ENCODE data around the gene PRDM8.

PRDM8 gene

DNA sequence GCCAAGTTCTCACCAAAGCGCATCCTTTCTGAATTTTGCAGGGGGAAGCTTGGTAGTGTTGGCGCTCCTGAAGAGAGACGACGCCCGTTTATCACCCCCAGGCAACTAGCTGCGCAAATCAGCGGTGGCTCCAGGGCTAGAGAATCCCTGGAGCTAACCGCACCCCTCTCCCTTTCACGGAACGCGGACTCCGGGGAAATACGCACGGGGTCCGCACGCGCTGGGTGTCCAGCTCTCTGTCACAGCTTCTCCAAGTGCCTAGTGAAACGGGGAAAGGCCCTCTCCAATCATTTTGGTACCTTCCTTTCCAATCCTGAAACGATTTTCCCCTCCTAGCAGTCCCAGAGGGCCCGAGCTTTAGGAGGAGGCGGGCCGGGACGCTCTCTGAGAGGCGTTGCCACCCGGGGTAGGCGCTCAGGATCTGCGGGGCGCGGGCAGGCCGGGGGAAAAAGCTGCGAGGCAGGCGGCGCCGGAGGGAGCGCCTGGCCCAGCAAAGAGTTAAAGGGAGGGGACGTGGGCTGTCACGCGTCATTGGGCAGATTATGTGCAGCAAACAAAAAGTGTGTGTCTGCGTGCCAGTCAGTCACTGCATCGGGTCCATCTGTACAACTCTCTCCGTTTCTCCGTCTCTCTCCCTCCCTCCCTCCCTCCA, at the start of gene PRDM8:
TSS of gene PRDM8 (plus strand) at position 582 of the 652 bp plus-strand sequence. CDS start 2,578 bp downstream, outside the sequence.
- DNase-seq: peak; percentile 78 to 82

DNA sequence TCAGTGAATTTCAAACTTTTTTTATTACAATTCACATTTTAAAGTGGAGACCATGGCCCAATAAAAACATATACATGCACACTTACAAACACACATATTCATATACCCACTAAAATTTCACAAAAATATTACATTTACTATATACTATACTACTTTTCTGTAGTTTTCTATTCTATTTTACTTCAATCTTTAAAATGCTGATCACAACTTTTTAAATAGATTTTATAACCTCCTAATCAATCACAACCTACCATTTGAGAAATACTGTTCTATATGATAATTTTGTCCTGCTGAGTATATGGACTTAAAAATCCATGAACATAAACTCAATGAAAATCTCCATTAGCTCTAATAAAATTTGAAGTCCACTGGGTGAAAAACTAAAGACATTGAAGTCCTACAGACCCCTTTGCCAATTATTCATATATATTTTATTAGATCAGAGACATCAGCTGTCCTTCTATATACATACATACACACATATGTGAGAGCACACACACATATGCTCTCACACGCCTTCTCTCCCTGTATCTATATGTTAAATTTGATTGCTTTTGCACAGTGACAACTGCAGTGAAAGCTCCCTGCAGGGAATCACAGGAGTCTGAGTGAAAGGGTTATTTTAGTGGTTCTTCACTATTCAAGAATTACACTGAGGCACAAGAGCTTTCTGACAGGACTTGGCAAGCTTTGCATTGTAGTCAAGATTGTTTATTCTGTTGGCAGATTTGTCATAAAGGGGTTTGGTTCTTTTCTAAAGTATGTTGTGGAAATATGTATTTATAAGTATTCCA, 46.7 kb upstream of the PRDM8 start:
- no peak for DNase-seq

DNA sequence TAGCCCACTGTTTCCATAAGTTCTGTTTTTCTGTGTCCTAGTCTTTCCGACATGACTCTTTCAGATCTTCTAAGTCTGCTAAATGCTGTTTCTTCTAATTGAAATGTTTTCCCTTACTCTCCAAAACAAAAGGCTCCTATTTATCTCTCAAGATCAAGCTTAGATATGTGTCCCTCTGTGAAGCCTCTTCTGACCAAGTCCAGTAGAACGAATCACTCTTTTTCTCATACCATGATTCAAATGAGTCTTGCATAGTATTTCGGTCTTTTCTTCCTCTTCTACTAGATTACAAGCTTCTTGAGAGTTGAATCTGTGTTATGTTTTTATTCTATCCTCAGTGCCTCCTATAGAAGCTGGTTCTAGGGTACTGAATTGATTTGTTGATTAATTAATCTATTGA, 45.3 kb upstream of the PRDM8 start:
- no peak for DNase-seq

DNA sequence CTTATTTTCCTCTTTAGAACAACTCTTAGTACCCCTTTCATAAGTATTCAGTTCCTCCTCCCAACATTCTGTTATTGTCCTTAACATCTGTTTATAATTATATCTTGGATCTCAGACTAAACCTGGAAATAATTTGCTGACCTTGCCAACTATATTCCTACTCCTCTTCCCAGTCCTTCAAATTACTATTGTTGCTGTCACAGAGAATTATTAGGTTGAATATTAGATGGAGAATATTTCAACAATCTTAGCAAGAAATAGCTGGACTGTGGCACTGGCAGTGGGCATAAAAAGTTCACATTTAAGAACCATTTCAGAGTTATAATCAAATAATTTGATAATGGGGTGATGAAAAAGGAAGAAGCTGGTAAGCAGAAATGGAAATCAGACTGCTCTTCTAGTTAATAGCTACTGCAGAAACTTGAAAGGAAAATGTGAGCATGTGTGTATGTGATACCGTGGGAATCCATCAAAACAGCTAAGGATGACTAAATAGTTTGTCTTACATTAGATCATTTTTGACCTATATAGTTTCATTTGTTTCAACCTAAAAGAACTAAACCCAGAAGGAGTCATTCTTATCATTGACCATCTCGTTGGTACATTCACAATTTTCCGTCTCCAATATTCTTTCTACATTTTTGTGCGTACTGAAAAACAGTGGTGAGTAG, 43.3 kb upstream of the PRDM8 start:
- no peak for DNase-seq

DNA sequence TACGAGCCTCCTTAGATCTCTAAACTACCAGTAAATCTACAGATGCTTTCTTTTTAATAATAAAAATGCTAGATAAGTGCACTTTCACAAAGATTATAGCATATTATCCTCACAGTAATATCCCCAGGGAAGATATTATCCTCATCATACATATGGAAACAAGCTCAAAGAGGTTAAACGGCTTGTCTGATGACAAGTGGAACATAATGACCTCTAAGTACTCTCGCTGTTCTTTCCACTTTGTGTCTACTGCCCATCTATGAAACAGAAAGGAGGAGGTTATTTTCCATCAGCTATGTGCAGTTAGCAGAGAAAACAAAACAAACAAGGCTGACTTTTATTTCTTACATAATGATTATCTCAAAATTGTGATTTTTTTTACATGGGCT, 42.8 kb upstream of the PRDM8 start:
- peak; percentile 52 to 87 for DNase-seq

DNA sequence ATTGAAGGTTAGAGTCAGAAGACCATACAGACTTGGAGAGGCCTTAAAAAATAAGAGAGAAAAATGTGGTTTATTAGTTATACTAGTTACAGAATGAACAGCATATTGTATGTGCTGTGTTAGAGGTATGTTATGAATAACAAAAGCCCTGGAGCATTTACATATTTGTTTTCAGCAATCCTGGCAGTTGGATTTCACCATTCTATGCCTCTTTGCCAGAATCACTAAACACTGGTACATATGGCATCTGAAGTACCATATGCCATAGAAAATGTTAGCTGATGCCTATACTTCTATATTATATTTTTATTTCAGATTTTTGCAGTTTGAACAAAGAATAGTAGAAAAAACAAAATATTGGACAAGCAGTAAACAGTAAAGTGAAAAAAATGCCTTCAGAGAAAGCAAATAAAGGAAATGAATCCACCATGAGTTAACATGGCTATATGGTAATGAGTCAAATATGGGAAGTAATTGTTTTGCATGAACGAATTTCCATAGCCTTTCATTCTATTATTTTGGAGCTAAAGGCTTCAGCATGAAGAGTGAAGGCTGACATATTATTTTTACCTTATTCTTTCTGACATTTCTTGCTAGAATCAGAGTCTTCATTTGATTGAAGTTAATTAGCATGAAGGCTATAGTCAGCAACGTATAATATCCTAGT, 41.9 kb upstream of the PRDM8 start:
- DNase-seq: peak in 1 of 2 experiments; percentile 23

DNA sequence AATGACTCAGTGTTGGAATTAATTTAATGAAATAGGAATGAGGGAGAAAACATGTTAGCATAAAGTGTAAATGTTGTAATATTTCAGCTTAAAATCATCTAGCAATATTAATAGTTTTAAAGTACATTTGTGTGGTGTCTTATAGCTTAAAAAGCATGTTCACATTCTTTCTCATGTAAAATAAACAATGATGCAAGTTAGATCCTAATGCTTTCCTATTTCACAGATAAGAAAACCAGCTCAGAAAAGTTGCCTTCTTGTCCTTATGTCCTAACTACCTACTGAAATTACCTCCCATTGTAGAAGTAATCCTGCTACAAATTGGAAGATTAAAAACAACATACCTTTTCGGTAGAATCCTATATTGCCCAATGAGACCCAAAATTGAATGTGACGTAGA, 40.9 kb upstream of the PRDM8 start:
- DNase-seq: no peak

DNA sequence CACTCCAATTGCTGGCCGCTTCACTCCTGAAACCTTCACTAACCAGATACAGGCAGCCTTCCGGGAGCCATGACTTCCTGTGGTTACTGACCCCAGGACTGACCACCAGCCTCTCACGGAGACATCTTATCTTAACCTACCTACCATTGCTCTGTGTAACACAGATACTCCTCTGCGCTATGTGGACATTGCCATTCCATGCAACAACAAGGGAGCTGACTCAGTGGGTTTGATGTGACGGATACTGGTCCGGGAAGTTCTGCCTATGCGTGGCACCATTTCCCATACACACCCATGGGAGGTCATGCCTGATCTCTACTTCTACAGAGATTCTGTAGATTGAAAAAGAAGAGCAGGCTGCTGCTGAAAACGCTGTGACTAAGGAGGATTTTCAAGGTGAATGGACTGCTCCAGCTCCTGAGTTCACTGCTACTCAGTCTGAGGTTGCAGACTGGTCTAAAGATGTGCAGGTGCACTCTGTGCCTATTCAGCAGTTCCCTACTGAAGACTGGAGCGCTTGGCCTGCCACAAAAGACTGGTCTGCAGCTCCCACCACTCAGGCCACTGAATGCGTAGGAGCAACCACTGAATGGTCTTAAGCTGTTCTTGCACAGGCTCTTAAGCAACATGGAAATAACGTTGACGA, 35.8 kb upstream of the PRDM8 start:
- DNase-seq: no peak

DNA sequence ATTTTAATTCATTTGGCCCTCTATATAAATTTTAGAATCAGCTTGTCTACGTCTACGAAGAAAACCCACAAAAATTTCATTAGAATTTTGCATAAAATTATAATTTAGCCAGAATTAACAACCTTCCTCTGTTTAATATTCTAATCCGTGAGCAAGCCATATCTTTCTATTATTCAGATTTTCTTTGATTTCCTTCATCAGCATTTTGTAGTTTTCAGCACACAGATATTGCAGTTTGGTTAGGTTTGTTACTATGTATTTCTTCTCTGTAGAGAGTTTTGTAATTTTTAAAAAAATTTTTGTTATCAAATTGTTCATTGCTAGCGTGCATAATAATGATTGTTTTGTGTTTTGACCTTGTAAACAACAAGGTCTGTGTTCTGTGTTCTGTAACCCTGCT, 34.9 kb upstream of the PRDM8 start:
- no peak for DNase-seq

DNA sequence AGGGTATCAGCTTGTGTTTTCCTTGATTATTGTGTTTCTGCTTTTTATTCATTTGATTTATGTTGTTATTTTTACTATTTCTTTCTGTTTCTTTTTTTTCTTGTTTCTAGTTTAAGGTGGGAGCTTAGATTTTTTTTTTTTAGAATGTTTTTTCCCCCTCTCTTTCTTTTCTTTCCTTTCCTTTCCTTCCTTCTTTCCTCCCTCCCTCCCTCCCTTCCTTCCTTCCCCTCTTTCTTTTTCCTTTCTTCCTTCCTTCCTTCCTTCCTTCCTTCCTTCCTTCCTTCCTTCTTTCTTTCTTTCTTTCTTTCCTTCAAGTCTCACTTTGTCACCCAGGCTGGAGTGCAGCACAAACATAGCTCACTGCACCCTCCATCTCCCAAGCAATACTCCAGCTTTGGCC, 31.4 kb upstream of the PRDM8 start:
- DNase-seq: no peak

DNA sequence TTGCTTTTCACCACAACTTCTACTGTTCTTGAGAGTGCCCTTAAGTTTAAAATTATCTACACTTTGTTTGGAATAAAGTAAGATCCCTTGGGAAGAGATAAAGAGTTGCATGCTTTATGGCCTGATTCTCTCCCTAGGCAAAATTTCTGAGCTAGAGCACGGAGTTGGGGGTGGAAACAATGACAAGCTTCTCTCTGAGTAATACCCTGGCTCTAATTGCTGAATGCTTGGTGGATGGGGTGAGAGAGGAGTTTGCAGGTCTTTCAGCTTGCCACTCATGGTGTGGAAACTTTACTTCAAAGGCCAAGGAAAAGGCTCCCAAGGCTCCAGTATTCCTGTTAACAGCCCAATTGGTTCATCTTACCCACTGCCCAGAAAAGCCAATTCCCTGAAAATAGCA, 26.1 kb upstream of the PRDM8 start:
- no peak for DNase-seq

DNA sequence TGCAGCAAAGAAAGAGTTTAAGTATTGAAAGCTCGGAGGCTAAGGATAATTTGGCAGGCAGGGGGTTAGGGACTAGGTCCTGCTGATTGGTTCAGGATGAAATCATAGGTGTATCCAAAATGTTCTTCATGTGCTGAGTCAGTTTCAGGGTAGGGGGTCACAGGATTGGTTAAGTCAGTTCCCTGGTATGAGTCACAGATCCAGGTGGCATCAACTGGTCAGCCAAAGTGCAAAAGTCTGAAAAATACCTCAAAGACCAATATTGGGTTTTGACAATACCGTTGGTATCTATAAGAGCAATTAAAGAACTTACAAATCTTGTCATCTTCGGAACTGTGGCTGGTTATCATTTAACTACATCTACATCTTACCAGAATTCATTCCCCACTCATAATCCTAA, 25.6 kb upstream of the PRDM8 start:
- no peak for DNase-seq

DNA sequence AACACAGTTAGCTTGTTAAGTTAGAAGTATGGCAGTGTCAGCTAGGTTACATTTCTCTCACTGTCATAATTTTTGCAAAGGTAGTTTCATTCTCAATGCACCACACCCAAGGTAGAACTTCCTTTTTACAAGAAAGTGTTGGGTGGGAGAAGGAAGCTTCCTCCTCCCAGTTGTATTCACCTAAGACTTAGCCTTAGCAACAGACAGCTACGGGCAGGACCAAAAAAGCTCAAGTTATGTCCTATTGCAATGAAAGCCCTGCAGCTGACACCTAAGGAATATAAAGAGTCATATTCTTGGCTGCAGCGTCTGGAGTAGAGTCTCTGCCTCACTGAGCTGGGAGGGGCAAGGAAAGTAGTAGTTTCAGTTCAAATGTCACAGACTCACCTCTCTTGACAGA, 25.1 kb upstream of the PRDM8 start:
- no peak for DNase-seq

DNA sequence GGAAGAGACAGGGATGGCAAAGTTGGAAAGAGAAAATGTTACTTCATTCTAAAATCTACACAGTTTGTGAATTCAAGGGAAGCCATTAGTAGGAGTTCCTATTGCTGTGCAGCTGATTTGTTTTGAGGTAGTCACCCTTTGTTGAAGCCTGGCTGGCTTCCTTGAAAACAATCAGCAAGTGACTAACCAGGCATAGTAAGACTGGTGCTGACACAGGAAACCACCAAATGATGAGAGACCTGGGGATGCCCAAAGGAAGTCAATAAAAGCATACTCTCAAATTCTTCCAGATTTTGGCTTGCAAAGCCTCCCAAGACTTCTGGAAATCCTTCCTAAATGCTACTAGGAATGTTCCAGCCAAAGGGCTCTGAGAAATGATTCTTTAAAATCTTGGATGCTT, 23.9 kb upstream of the PRDM8 start:
- no peak for DNase-seq

DNA sequence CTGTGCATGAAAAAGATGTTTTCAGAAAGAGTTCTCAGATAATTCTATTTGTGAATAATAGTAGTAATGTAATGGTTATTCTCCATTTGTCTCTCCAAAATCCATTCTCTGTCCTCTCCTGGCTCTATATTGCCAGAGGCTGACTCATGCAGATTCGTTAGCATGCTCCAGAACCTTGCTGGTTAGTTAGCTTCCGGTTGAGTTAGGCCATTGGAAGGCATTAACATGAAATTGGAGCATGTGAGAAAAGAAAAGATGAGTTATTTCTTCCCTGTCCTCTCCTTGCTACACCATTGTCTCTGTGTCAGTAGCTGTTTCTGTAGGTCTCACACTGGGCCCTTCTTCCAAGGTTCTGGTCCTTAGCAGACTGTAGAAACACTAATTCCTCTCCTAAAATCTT, 23.5 kb upstream of the PRDM8 start:
- DNase-seq: no peak

DNA sequence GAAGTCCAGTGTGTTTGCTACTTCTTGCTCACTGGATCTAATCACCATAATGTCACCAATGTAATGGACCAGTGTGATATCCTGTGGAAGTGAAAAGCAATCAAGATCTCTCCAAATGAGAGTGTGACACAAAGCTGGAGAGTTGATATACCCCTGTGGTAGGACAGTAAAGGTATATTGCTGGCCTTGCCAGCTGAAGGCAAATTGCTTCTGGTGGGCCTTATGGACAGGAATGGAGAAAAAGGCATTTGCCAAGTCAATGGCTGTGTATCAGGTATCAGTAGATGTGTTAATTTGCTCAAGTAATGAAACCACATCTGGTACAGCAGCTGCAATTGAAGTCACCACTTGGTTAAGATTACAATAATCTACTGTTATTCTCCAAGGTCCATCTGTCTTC, 19.5 kb upstream of the PRDM8 start:
- DNase-seq: peak in 1 of 2 experiments; percentile 66

DNA sequence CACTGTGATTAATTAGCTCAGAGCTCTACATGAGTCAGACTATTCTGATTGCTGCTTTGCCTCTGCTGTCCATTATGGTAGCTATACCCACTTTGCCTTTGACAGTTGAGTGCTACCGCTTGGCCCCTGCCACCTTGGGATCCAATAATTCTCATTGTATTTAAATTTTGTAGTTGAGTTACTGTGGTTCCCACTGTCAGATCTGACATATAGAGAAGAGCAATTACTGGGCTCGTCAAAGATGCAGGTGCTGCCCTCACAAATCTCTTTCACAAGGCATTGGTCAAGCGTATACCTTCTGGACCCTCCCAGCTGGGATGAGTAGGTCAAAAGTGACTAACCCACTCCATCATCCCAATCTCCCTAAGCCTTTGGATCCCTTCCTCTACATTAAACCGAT, 18.3 kb upstream of the PRDM8 start:
- no peak for DNase-seq

DNA sequence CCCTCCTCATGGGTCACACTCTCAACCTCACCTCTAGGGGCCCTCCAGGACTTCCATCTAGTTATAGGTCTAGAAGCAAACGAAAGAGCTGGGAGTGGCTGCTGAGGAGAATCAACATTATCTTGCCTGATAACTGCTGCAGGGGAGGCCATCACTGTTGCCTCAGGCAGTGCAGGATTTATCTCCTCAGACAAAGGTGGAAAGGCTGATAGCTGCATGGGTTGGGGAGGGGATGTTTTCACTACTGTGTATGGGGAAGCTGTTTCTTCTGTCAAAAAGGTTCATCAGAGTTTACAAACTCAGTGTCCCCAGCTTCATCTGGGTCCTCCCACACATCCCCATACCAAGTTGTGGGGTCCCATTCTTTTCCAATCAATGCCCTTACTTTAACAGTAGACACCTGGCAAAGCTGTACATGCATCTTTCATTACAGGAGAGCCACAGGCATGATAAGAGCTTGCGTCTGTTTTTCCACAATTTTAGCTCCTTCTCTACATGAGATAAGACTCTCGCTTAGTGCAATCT, 17.6 kb upstream of the PRDM8 start:
- DNase-seq: no peak

DNA sequence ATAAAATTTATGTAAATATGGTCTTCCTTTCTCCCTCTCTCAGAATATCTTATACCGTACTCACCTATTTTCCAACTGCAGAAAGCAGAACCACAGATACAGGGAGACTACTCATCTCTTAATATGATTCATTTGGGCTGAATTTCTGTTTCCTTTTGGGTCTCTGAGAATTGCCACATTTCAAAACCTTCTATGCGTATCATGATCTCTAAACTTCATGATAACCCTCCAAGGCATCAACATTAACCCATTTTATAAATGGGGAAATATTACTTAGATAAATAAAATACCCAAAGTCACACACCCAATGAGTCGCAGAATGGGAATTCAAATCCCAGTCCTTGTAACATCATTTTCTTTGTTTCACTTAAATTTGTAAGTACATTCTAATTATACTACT, 16.6 kb upstream of the PRDM8 start:
- DNase-seq: no peak

DNA sequence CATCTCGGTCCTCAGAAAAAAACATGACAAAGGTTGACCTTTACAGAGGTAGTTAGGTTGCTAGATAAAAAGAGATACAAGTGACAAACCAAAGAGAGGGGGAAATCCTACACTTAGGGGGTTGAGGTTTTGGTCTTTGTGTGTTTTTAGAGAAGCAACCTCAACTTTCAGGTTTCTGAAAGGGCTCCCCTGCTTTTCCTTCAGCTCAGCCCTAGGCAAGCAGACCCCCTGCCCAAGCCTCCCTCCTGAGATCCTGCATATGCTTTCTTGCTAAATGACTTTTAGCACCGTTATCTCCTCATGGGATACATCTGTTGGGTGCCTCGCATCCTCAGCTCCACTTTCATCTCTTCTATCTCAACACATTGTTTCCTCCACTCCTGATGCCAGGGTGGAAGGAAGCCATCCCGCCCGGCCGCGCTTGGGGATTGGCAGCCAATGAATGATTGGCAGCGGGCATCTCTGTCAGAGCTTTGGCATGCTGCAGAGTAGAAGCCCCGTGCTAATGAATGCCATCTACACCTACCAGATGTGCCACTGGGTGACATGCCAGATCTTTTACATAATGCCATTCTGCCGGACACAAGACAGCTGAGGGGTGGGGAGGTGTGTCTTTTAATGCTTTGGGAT, 15.0 kb upstream of the PRDM8 start:
- DNase-seq: no peak

DNA sequence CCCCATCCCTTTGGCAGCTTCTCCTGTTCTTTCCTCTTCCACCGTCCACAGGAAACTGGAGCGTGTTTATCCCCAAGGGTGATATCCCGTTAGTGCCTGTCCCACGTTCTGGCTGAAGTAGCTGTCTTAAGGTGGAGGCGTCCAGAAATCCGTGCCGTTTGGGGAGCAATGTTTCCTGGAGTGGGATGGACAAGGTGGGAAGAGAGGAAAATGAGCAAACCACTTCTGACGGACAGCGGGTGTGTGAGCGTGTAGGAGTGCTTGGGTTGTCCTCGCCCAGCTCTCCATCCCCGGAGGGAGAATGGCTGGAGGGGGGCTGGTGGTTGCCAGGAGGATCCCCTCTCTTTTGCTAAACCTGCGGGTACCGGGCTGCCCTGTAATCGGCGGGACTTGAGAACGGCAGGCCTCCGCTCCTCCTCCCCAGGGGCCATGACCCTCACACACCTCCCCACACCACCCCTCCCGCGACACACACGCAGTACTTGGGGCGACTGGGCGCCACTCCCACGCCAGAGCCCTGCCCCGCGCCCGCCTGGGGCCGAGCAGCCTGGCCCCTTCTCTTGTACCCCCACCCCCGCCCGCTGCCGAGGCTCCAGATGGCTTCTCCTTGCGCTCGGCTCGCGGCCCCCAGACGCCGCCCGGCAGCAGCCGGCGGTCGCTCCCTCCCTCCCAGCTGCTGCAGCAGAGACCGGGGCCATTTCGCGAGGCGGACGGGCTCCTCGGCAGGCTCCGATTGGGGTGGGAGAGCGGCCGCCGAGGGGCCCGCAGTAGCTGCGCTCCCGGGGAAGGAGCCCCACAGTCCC, 13.9 kb upstream of the PRDM8 start:
- DNase-seq: peak; percentile 56 to 75
